ENCODE results near the gene SLC26A4.

Gene SLC26A4

GRCh38 chr7:107708956-107709355, 48.3 kb downstream of the SLC26A4 start:
- Histone ChIP-seq H3K9ac (ENCODE audit: insufficient read length) (no peak overlapping the region), H3K4me3 (no peak overlapping the region), H3K36me3 (ENCODE audit: insufficient read depth, low read length) (no peaks in the 10 kb centered on the region), H3K9me3 (ENCODE audit: low read depth, low read length) (no peaks in the 10 kb centered on the region), H3K27ac (no peak overlapping the region)
- DNase-seq (ENCODE audit: low read depth, low spot score): no peak
- TF ChIP-seq POLR2AphosphoS5 (IDR thresholded peaks at IDR 0.05; ENCODE audit: borderline replicate concordance, low read depth, low read length): no peak
- no peak for TF ChIP-seq EZH2 (IDR thresholded peaks at IDR 0.05)
- no peak for TF ChIP-seq FOXP2 (optimal IDR thresholded peaks at IDR 0.05; ENCODE audit: control extremely low read depth, extremely low read length, insufficient read depth)

GRCh38 chr7:107711301-107711700, 50.7 kb downstream of the SLC26A4 start:
- no peak for DNase-seq (ENCODE audit: low read depth, low spot score)
- H3K36me3 ChIP-seq (ENCODE audit: insufficient read depth, low read length): no peaks in the 10 kb centered on the region
- H3K9me3 ChIP-seq (ENCODE audit: low read depth, low read length): no peaks in the 10 kb centered on the region
- no peak overlapping the region for H3K9ac ChIP-seq (ENCODE audit: insufficient read length)
- H3K4me3 ChIP-seq: no peak overlapping the region
- H3K27ac ChIP-seq: no peak overlapping the region
- TF ChIP-seq FOXP2 (optimal IDR thresholded peaks at IDR 0.05; ENCODE audit: control extremely low read depth, extremely low read length, insufficient read depth): no peak
- no peak for TF ChIP-seq EZH2 (IDR thresholded peaks at IDR 0.05)
- TF ChIP-seq POLR2AphosphoS5 (IDR thresholded peaks at IDR 0.05; ENCODE audit: borderline replicate concordance, low read depth, low read length): no peak

DNA sequence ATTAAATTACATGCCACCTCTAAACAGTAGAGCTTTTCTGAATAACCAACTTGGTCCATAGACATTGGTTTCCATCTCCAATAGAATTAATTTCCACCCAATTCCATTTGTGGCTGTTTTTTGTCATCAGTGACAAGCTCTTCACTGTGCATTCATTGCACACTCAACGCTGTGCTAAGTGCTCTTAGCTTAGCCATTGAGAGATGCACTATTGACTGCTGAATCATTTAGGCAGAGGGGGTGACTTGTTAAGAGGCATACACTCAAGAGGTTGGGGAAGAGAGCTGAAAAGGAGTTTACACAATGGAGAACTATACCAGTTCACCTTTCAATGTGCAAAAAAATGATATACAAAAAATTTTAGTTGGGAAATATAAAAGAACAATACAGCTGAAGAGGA, 51.4 kb downstream of the SLC26A4 start:
- no peak for DNase-seq (ENCODE audit: low read depth, low spot score)
- H3K27ac ChIP-seq: no peak overlapping the region

DNA sequence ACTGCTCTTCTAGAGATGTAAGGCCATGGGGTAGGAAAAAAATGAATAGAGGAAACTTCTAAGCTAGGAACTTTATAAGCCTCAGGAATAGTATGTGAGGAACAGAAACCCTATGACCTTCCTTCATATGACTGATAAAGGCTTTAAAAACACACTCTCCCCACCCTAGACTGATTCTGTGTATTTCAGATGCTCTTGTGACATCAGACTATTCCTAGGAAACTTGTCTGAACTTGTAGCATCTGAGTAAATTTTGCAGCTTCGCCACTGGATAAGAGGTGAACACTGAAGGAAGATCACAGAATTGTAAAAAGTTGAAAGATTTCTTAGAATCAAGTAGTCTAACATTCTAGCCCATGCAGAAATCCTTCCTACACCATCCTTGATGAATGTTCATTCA, 52.3 kb downstream of the SLC26A4 start:
- H3K9me3 ChIP-seq (ENCODE audit: low read depth, low read length): no peaks in the 10 kb centered on the region
- H3K36me3 ChIP-seq (ENCODE audit: insufficient read depth, low read length): no peaks in the 10 kb centered on the region
- no peak for DNase-seq (ENCODE audit: low read depth, low spot score)
- H3K9ac ChIP-seq (ENCODE audit: insufficient read length): no peak overlapping the region
- no peak overlapping the region for H3K27ac ChIP-seq
- TF ChIP-seq EZH2 (IDR thresholded peaks at IDR 0.05) (no peak), FOXP2 (optimal IDR thresholded peaks at IDR 0.05; ENCODE audit: control extremely low read depth, extremely low read length, insufficient read depth) (no peak), POLR2AphosphoS5 (IDR thresholded peaks at IDR 0.05; ENCODE audit: borderline replicate concordance, low read depth, low read length) (no peak)
- H3K4me3 ChIP-seq: no peak overlapping the region

More for the DNA sequence above, 51.4 kb downstream of the SLC26A4 start:
- TF ChIP-seq FOXP2 (optimal IDR thresholded peaks at IDR 0.05; ENCODE audit: control extremely low read depth, extremely low read length, insufficient read depth): no peak
- TF ChIP-seq EZH2 (IDR thresholded peaks at IDR 0.05): no peak
- TF ChIP-seq POLR2AphosphoS5 (IDR thresholded peaks at IDR 0.05; ENCODE audit: borderline replicate concordance, low read depth, low read length): no peak
- no peak overlapping the region for H3K9ac ChIP-seq (ENCODE audit: insufficient read length)
- H3K4me3 ChIP-seq: no peak overlapping the region
- no peaks in the 10 kb centered on the region for H3K9me3 ChIP-seq (ENCODE audit: low read depth, low read length)
- H3K36me3 ChIP-seq (ENCODE audit: insufficient read depth, low read length): no peaks in the 10 kb centered on the region

- DNase-seq (ENCODE audit: low read depth, low spot score): no peak
- no peaks in the 10 kb centered on the region for H3K36me3 ChIP-seq (ENCODE audit: insufficient read depth, low read length)
- TF ChIP-seq EZH2 (IDR thresholded peaks at IDR 0.05) (no peak), POLR2AphosphoS5 (IDR thresholded peaks at IDR 0.05; ENCODE audit: borderline replicate concordance, low read depth, low read length) (no peak), FOXP2 (optimal IDR thresholded peaks at IDR 0.05; ENCODE audit: control extremely low read depth, extremely low read length, insufficient read depth) (no peak)
- H3K27ac ChIP-seq: no peak overlapping the region
- H3K9ac ChIP-seq (ENCODE audit: insufficient read length): no peak overlapping the region
- no peak overlapping the region for H3K4me3 ChIP-seq
- no peaks in the 10 kb centered on the region for H3K9me3 ChIP-seq (ENCODE audit: low read depth, low read length)
These were observed 54.9 kb downstream of the SLC26A4 start for GRCh38 chr7:107715531-107715930.

GRCh38 chr7:107718456-107719193, 58.0 kb downstream of the SLC26A4 start:
- H3K27ac ChIP-seq: no peak overlapping the region
- DNase-seq (ENCODE audit: low read depth, low spot score): no peak
- H3K4me3 ChIP-seq: no peak overlapping the region
- H3K9ac ChIP-seq (ENCODE audit: insufficient read length): no peak overlapping the region
- no peaks in the 10 kb centered on the region for H3K36me3 ChIP-seq (ENCODE audit: insufficient read depth, low read length)
- H3K9me3 ChIP-seq (ENCODE audit: low read depth, low read length): no peaks in the 10 kb centered on the region
- no peak for TF ChIP-seq EZH2 (IDR thresholded peaks at IDR 0.05)
- no peak for TF ChIP-seq POLR2AphosphoS5 (IDR thresholded peaks at IDR 0.05; ENCODE audit: borderline replicate concordance, low read depth, low read length)
- no peak for TF ChIP-seq FOXP2 (optimal IDR thresholded peaks at IDR 0.05; ENCODE audit: control extremely low read depth, extremely low read length, insufficient read depth)

DNA sequence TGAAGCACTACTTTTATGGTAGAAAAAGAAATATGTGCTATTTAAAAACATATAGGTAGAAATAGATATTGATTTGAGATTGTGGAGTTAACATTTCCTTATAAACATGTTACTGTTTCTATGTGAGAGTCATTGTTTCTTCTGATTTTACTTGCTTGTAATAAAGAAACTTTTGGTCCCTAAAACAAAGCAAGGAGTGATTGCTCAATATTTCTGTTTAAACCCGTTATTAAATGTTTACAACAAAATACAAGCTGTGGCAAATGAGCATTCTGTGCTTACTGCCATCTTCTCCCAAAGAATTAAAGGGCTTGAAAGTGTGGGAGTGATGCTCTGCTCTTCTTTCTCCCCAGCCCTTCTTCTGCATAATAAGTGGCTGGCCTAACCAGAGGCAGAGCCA, 60.7 kb downstream of the SLC26A4 start:
- Histone ChIP-seq H3K36me3 (ENCODE audit: insufficient read depth, low read length) (no peaks in the 10 kb centered on the region), H3K27ac (no peak overlapping the region), H3K9me3 (ENCODE audit: low read depth, low read length) (no peaks in the 10 kb centered on the region), H3K4me3 (no peak overlapping the region), H3K9ac (ENCODE audit: insufficient read length) (no peak overlapping the region)
- no peak for TF ChIP-seq POLR2AphosphoS5 (IDR thresholded peaks at IDR 0.05; ENCODE audit: borderline replicate concordance, low read depth, low read length)
- TF ChIP-seq EZH2 (IDR thresholded peaks at IDR 0.05): no peak
- TF ChIP-seq FOXP2 (optimal IDR thresholded peaks at IDR 0.05; ENCODE audit: control extremely low read depth, extremely low read length, insufficient read depth): no peak
- DNase-seq (ENCODE audit: low read depth, low spot score): no peak

- no peak overlapping the region for H3K9ac ChIP-seq (ENCODE audit: insufficient read length)
- no peak overlapping the region for H3K27ac ChIP-seq
- no peak for DNase-seq (ENCODE audit: low read depth, low spot score)
- TF ChIP-seq POLR2AphosphoS5 (IDR thresholded peaks at IDR 0.05; ENCODE audit: borderline replicate concordance, low read depth, low read length) (no peak), FOXP2 (optimal IDR thresholded peaks at IDR 0.05; ENCODE audit: control extremely low read depth, extremely low read length, insufficient read depth) (no peak), EZH2 (IDR thresholded peaks at IDR 0.05) (no peak)
- no peak overlapping the region for H3K4me3 ChIP-seq
- no peaks in the 10 kb centered on the region for H3K9me3 ChIP-seq (ENCODE audit: low read depth, low read length)
- H3K36me3 ChIP-seq (ENCODE audit: insufficient read depth, low read length): no peaks in the 10 kb centered on the region
These were observed 62.6 kb downstream of the SLC26A4 start for GRCh38 chr7:107723255-107723654.

Measured in SK-N-MC (cell line).